Skeletal muscle tissue (tissue), 4 donors: Measurements from ENCODE around the gene SP2. TPM values are rescaled to one million over a fixed set of nuclear protein-coding genes. Genes with fewer than 3 reads are reported as not detected.
"Not testable (repeated sequence)": the region's sequence is repeated elsewhere in the genome, so short reads cannot be mapped to it uniquely, and the experiment has no call there.

Source experiments
- H3K27ac ChIP-seq: one replicate; pipeline ENCODE4 v1.7.0; 2013; ENCODE audit warnings: mild to moderate bottlenecking, low read depth, low read length, inconsistent platforms
- H3K27me3 ChIP-seq, 3 donors: one replicate each; pipeline ENCODE4 v1.7.0; 2013; ENCODE audit warnings: low read length in 3 of 3; ENCODE audit not compliant: control insufficient read depth in 3 of 3, insufficient read depth in 3 of 3
- H3K36me3 ChIP-seq, 3 donors: one replicate each; pipeline ENCODE4 v1.7.0; 2013; ENCODE audit warnings: low read length in 3 of 3; ENCODE audit not compliant: control insufficient read depth in 3 of 3, insufficient read depth in 3 of 3
- H3K4me1 ChIP-seq, 3 donors: one replicate each; pipeline ENCODE4 v1.7.0; 2013; ENCODE audit warnings: low read length in 3 of 3, mild to moderate bottlenecking in 3 of 3; ENCODE audit not compliant: control insufficient read depth in 3 of 3, insufficient read depth in 3 of 3
- H3K4me3 ChIP-seq, 3 donors: one replicate each; pipeline ENCODE4 v1.7.0; 2013; ENCODE audit warnings: low read length in 3 of 3
- H3K9ac ChIP-seq, 3 donors: one replicate each; pipeline ENCODE4 v1.7.0; 2013; ENCODE audit warnings: low read length in 3 of 3, mild to moderate bottlenecking in 3 of 3, moderate library complexity in 2 of 3, low read depth in 1 of 3
- H3K9me3 ChIP-seq, 3 donors: one replicate each; pipeline ENCODE4 v1.7.0; 2013; ENCODE audit warnings: low read length in 3 of 3; ENCODE audit not compliant: control insufficient read depth in 3 of 3
- total RNA-seq: library from RNA; depleted of rRNA; stranded (reverse); fragments of >200 nt; gene quantifications from one replicate; pipeline ENCODE4 v1.2.3, GENCODE V29; 2014
- donor health status: Osteomylitis.

SP2 gene
- total RNA-seq, 1 donor from 2014 or later, result 0.52 TPM

DNA sequence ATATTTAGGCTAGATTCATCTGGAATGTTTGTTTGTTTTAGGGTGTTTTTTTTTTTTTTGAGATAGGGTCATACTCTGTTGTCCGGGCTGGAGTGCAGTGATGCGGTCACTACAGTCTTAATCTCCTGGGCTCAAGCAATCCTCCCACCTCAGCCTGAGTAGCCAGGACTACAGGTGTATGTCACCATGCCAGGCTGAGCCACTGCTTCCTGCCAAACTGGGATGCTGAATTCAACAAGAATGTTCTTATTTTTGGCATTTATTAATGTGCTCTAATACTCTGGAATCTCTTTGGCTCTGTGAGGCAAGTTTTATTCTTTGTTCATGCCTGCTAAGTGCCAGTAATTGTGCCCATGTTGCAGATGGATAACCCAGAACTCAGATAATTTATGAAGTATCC, 21.5 kb downstream of the SP2 start:
- H3K9ac ChIP-seq, result no peak overlapping the region

GRCh38 chr17:47918006-47918405, 22.0 kb downstream of the SP2 start:
- H3K27ac ChIP-seq, result no peak overlapping the region
- no peaks in the 10 kb centered on the region for H3K9me3 ChIP-seq
- H3K27me3 ChIP-seq, result no peaks in the 10 kb centered on the region
- no peak overlapping the region for H3K4me3 ChIP-seq
- H3K4me1 ChIP-seq, result peaks cover 19 to 23% (median 23%) of the 10 kb centered on the region in 3 donors
- H3K9ac ChIP-seq, result no peak overlapping the region
- peaks cover 25 to 28% (median 25%) of the 10 kb centered on the region in 3 donors for H3K36me3 ChIP-seq

More for the DNA sequence above, 21.5 kb downstream of the SP2 start:
- Histone ChIP-seq H3K9me3 (no peaks in the 10 kb centered on the region), H3K36me3 (peaks cover 21 to 24% (median 21%) of the 10 kb centered on the region in 3 donors), H3K4me1 (peaks cover 19 to 23% (median 23%) of the 10 kb centered on the region in 3 donors), H3K4me3 (no peak overlapping the region), H3K27ac (no peak overlapping the region), H3K27me3 (no peaks in the 10 kb centered on the region)

DNA sequence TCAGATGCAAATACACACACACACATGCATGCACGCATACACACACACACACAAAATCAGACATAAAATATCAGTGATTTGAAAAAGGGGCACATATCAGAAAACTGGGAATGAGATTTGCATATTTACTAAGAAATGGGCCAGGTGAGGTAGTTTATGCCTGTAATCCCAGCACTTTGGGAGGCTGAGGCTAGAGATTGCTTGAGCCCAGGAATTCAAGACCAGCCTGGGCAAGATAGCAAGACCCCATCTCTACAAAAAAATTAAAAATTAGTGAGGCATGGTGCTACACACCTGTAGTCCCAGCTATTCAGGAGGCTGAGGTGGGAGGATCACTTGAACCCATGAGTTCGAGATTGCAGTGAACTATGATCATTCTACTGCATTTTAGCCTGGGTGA, 23.0 kb downstream of the SP2 start:
- Histone ChIP-seq H3K4me3 (no peak overlapping the region), H3K9ac (no peak overlapping the region), H3K27me3 (no peaks in the 10 kb centered on the region), H3K36me3 (peaks cover 31 to 38% (median 34%) of the 10 kb centered on the region in 3 donors), H3K27ac (no peak overlapping the region), H3K9me3 (no peaks in the 10 kb centered on the region), H3K4me1 (peaks cover 19 to 23% (median 23%) of the 10 kb centered on the region in 3 donors)

- peaks cover 11 to 16% (median 14%) of the 10 kb centered on the region in 3 donors for H3K4me1 ChIP-seq
- H3K9ac ChIP-seq, H3K27me3 ChIP-seq, H3K9me3 ChIP-seq, H3K27ac ChIP-seq, H3K4me3 ChIP-seq: not testable (repeated sequence)
- peaks cover 40 to 47% (median 43%) of the 10 kb centered on the region in 3 donors for H3K36me3 ChIP-seq
Observed at GRCh38 chr17:47919889-47920288, 23.9 kb downstream of the SP2 start.

DNA sequence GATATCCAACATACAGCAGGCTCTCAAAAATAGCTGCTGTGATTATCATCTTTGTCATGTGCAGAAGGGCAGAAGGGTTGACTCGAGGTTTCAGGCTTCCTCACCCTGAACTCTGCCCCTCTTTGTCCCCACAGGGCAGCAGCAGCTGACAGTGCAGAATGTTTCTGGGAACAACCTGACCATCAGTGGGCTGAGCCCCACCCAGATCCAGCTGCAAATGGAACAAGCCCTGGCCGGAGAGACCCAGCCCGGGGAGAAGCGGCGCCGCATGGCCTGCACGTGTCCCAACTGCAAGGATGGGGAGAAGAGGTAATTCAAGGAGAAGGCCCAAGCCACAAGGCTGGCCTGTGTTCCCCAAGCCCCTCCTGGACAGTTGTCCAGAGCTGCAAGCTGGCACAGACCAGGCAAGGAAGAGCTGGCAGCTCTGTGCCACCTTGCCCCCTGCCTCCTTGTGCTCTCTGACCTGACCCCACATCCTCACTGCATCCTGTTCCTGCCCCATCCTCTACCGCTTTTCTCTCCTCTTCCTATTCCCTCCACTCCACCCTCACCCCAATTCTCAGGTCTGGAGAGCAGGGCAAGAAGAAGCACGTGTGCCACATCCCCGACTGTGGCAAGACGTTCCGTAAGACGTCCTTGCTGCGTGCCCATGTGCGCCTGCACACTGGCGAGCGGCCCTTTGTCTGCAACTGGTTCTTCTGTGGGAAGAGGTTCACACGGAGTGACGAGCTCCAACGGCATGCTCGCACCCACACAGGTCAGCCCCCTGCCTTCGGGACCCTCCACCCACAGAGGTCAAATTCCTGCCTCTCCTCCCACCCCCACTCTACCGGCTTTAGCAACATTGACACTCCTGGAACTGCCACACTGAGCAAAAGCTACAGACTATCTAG, 29.0 kb downstream of the SP2 start:
- Histone ChIP-seq H3K9ac (no peak overlapping the region), H3K4me1 (peaks cover 4 to 6% (median 4%) of the 10 kb centered on the region in 3 donors), H3K9me3 (no peaks in the 10 kb centered on the region), H3K27ac (no peak overlapping the region), H3K27me3 (no peaks in the 10 kb centered on the region), H3K4me3 (no peak overlapping the region), H3K36me3 (peaks cover 55 to 61% (median 60%) of the 10 kb centered on the region in 3 donors)

DNA sequence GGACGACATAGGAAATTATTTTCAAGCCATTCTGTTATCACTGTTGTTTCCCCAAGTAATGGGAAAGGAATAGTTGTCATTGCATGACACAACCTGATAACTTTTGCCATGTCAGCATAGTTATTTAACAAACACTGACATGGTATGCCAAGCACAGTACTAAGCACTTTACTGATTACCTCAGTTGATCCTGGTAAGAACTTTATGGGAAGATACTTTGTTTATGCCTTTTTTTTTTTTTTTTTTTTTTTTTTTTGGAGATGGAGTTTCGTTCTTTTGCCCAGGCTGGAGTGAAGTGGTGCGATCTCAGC, 29.6 kb downstream of the SP2 start:
- peaks cover 4 to 6% (median 4%) of the 10 kb centered on the region in 3 donors for H3K4me1 ChIP-seq
- H3K36me3 ChIP-seq, result peaks cover 60 to 66% (median 61%) of the 10 kb centered on the region in 3 donors
- no peak overlapping the region for H3K9ac ChIP-seq
- H3K27me3 ChIP-seq, result no peaks in the 10 kb centered on the region
- no peak overlapping the region for H3K4me3 ChIP-seq
- H3K27ac ChIP-seq, result no peak overlapping the region
- H3K9me3 ChIP-seq, result no peaks in the 10 kb centered on the region

DNA sequence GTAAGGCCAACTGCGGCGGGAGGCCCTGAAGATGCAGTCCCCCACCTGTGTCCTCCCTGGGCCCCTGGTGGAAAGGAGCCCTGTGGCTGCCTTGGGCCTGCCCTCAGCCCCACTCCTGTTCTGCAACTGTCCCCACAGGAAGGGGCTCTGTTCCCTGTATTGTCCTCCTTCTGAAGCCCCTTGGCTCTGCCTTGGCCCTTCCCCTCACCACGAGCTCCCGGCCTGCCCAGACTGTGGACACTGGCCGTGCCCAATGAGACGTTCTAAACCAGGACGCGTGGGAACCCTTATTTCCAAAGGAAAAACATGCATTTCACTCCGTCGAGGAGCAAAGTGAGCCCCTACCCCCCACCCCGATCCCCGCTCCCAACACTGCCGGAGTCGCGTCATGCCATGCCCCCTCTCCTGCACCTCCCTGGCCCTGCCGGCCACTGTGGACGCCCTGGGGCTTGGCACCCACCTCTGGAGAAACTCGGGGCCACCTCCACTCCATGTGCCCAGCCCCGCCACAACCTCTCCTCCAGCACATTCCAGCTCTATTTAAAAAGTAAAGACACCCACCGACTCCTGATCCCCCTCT, 31.9 kb downstream of the SP2 start:
- Histone ChIP-seq H3K36me3 (peaks cover 50 to 62% (median 59%) of the 10 kb centered on the region in 3 donors), H3K9me3 (no peaks in the 10 kb centered on the region), H3K27me3 (no peaks in the 10 kb centered on the region), H3K9ac (no peak overlapping the region), H3K4me1 (peaks cover 4 to 6% (median 4%) of the 10 kb centered on the region in 3 donors), H3K27ac (no peak overlapping the region), H3K4me3 (no peak overlapping the region)

GRCh38 chr17:47928415-47928814, 32.4 kb downstream of the SP2 start:
- Histone ChIP-seq H3K27ac (no peak overlapping the region), H3K4me1 (peaks cover 4 to 6% (median 4%) of the 10 kb centered on the region in 3 donors), H3K4me3 (no peak overlapping the region), H3K9me3 (no peaks in the 10 kb centered on the region), H3K9ac (no peak overlapping the region), H3K27me3 (no peaks in the 10 kb centered on the region), H3K36me3 (peaks cover 47 to 59% (median 54%) of the 10 kb centered on the region in 3 donors)

- Histone ChIP-seq H3K4me3 (no peak overlapping the region), H3K9me3 (no peaks in the 10 kb centered on the region), H3K27me3 (no peaks in the 10 kb centered on the region), H3K36me3 (peaks cover 41 to 49% (median 44%) of the 10 kb centered on the region in 3 donors), H3K9ac (no peak overlapping the region), H3K4me1 (peaks cover 4 to 6% (median 4%) of the 10 kb centered on the region in 3 donors), H3K27ac (no peak overlapping the region)
Observed at GRCh38 chr17:47929218-47930000, 33.4 kb downstream of the SP2 start.
